HepG2 (cell line): Measurements from ENCODE around the gene MCU. TPM values are rescaled to one million over a fixed set of nuclear protein-coding genes. Genes with fewer than 3 reads are reported as not detected.

Experiments
- ATAC-seq: fragments of 200-7000 bp; cut with Tn5 transposase; 3 replicates; pipeline ENCODE4 v1.9.1; 2020; ENCODE audit warnings: mild to moderate bottlenecking, moderate library complexity
- BruUV-seq: library from RNA; stranded (reverse); fragments of 400-500 nt; replicated peaks from 2 replicates; lab custom pipeline; 2021; lab: Mats Ljungman, UMichigan
- CTCF ChIA-PET: fragments of 300-600 bp; formaldehyde crosslinking; extraction: SDS; loops from one replicate; lab custom pipeline; 2021; ENCODE audit warnings: low total read pairs, inconsistent platforms, low intra/inter-chr PET ratio; lab: Yijun Ruan, JAX
- POLR2A ChIA-PET: fragments of 350-600 bp; sonication (Branson Sonifier 250); formaldehyde crosslinking; loops from one replicate; lab custom pipeline; 2020; ENCODE audit warnings: antibody characterized with exemption, inconsistent platforms; lab: Yijun Ruan, JAX
- DNase-seq: peaks from one replicate; pipeline ENCODE4 v3.0.0-alpha.2; 2015; ENCODE audit warnings: low spot score
- FAIRE-seq: peaks from 3 replicates; lab custom pipeline; 2011; peaks lifted over from hg19 to GRCh38; lab: Jason Lieb, UNC
- H2AFZ ChIP-seq: one replicate; pipeline ENCODE4 v1.6.1; 2011; ENCODE audit warnings: low read length, inconsistent platforms
- H3K27ac ChIP-seq: fragments of 300-600 bp; 3 replicates; pipeline ENCODE4 v1.8.0; 2011; ENCODE audit warnings: mixed run types, mild to moderate bottlenecking, mixed read lengths, low read length, inconsistent platforms; ENCODE audit not compliant: insufficient read depth; ENCODE audit errors: extremely low read length
- H3K27me3 ChIP-seq, 2 experiments: fragments of 200-600 bp in 1 of 2; 2 replicates in 1 of 2; 3 replicates in 1 of 2; pipeline versions ENCODE4 v1.6.0 to v1.8.0; 2011; ENCODE audit warnings: low read length in 2 of 2, mild to moderate bottlenecking in 2 of 2, moderate library complexity in 2 of 2, inconsistent platforms in 1 of 2; ENCODE audit not compliant: insufficient read depth in 2 of 2, control insufficient read depth in 1 of 2
- H3K36me3 ChIP-seq, 2 experiments: fragments of 200-600 bp in 1 of 2; replicated peaks in 1 of 2; 2 replicates in 1 of 2; 3 replicates in 1 of 2; pipeline versions ENCODE4 v1.5.1 to v1.8.0; 2011; ENCODE audit warnings: low read length in 2 of 2, inconsistent platforms in 1 of 2; ENCODE audit not compliant: insufficient read depth in 2 of 2, control insufficient read depth in 1 of 2
- H3K4me1 ChIP-seq: 2 replicates; pipeline ENCODE4 v1.5.1; 2012; ENCODE audit warnings: low read length, inconsistent platforms; ENCODE audit not compliant: insufficient read depth
- H3K4me2 ChIP-seq: 2 replicates; pipeline ENCODE4 v1.6.0; 2011; ENCODE audit warnings: low read depth, low read length, inconsistent platforms
- H3K4me3 ChIP-seq, 3 experiments: fragments of 200-600 bp in 1 of 3; sonication (generic), shearing (Covaris generic) in 1 of 3; replicated peaks in 1 of 3; 2 replicates each; pipeline ENCODE4 v1.5.1; 2011 to 2016; ENCODE audit warnings: low read length in 3 of 3, inconsistent platforms in 2 of 3, low read depth in 2 of 3, mild to moderate bottlenecking in 2 of 3, control low read depth in 1 of 3, mixed read lengths in 1 of 3; ENCODE audit not compliant: insufficient read depth in 1 of 3
- H3K79me2 ChIP-seq: one replicate; pipeline ENCODE4 v1.6.1; 2011; ENCODE audit warnings: low read length, inconsistent platforms; ENCODE audit not compliant: insufficient read depth
- H3K9ac ChIP-seq: 2 replicates; pipeline ENCODE4 v1.6.0; 2011; ENCODE audit warnings: mild to moderate bottlenecking, low read depth, low read length, inconsistent platforms; ENCODE audit not compliant: insufficient read depth
- H3K9me3 ChIP-seq: 2 replicates; pipeline ENCODE4 v1.5.1; 2012; ENCODE audit warnings: mild to moderate bottlenecking, low read length
- H4K20me1 ChIP-seq: 2 replicates; pipeline ENCODE4 v1.6.0; 2011; ENCODE audit warnings: inconsistent platforms, mild to moderate bottlenecking, low read length, moderate library complexity; ENCODE audit not compliant: insufficient read depth
- ATF3 ChIP-seq: sonication (generic); formaldehyde crosslinking; IDR thresholded peaks from 2 replicates; pipeline ENCODE4 v1.4.0; 2020; ENCODE audit warnings: missing genetic modification reagents
- FOXC1 ChIP-seq: sonication (generic); formaldehyde crosslinking; IDR thresholded peaks from 2 replicates; pipeline ENCODE4 v1.8.0; 2022; ENCODE audit warnings: mild to moderate bottlenecking, missing genetic modification reagents, borderline replicate concordance
- KLF15 ChIP-seq: sonication (generic); formaldehyde crosslinking; IDR thresholded peaks from 2 replicates; pipeline ENCODE4 v1.8.1; 2023; ENCODE audit warnings: borderline replicate concordance, mild to moderate bottlenecking, inconsistent platforms, missing genetic modification reagents, mixed read lengths
- STAT6 ChIP-seq: sonication (generic); formaldehyde crosslinking; IDR thresholded peaks from 2 replicates; pipeline ENCODE4 v1.4.0; 2020; ENCODE audit warnings: missing genetic modification reagents, mild to moderate bottlenecking, borderline replicate concordance
- ZIK1 ChIP-seq: sonication (generic); formaldehyde crosslinking; IDR thresholded peaks from 2 replicates; pipeline ENCODE4 v1.5.0; 2020; ENCODE audit warnings: mild to moderate bottlenecking, low read depth, missing genetic modification reagents, borderline replicate concordance
- ZNF235 ChIP-seq: sonication (generic); formaldehyde crosslinking; IDR thresholded peaks from 2 replicates; pipeline ENCODE4 v1.8.1; 2023; ENCODE audit warnings: mild to moderate bottlenecking, missing genetic modification reagents, borderline replicate concordance
- ZNF331 ChIP-seq: sonication (generic); formaldehyde crosslinking; IDR thresholded peaks from 2 replicates; pipeline ENCODE4 v1.4.0; 2020; ENCODE audit warnings: missing genetic modification reagents
- ZNF34 ChIP-seq: sonication (generic); formaldehyde crosslinking; IDR thresholded peaks from 2 replicates; pipeline ENCODE4 v1.4.0; 2020; ENCODE audit warnings: mild to moderate bottlenecking, missing genetic modification reagents, borderline replicate concordance
- ZNF615 ChIP-seq: sonication (generic); formaldehyde crosslinking; IDR thresholded peaks from 2 replicates; pipeline ENCODE4 v1.5.0; 2020; ENCODE audit warnings: mild to moderate bottlenecking, missing genetic modification reagents, borderline replicate concordance
- WGBS: methylation state at CpG from one replicate; pipeline ENCODE4 v1.1.6; 2017; ENCODE audit warnings: low lambda C conversion rate; 5-methylcytosine and 5-hydroxymethylcytosine counted together
- in situ Hi-C: cut with HindIII; loops from 2 replicates; pipeline ENCODE4 v1.10.0; 2017; ENCODE audit warnings: low pct_unique_long_range_greater_than_20kb; ENCODE audit not compliant: extremely low pct_ligation_motif_present
- intact Hi-C: fragments of 100-400 bp; cut with micrococcal nuclease; formaldehyde crosslinking; loops from one replicate; pipeline ENCODE4 v1.10.0; 2022; ENCODE audit not compliant: unreplicated experiment
- polyA plus RNA-seq, 8 experiments: library from polyadenylated mRNA; depleted of rRNA in 3 of 8; stranded (reverse) in 7 of 8; unstranded in 1 of 8; fragments of >200 nt; fragmentation: Illumina TruSeq in 4 of 8; extraction: Trizol in 4 of 8; gene quantifications; 2 replicates each; pipeline versions ENCODE4 v1.2.1 to v1.2.3, GENCODE V29; 2011 to 2016; ENCODE audit warnings: low read depth in 4 of 8, missing spikeins in 1 of 8, mixed read lengths in 1 of 8; ENCODE audit not compliant: insufficient read depth in 1 of 8
- total RNA-seq, 5 experiments: library from RNA; depleted of rRNA; stranded (reverse); fragments of >200 nt; fragmentation: Illumina TruSeq; extraction: Trizol; gene quantifications; 2 replicates each; pipeline ENCODE4 v1.2.3, GENCODE V29; 2016; ENCODE audit warnings: low read depth in 1 of 5

Gene MCU
- total and polyA plus RNA-seq, 2 of the 13 experiments (the other 11 are each of a cell fraction or from before 2014, with no cell fraction given), result 25.9 to 64.5 TPM

- CTCF ChIA-PET, result no interaction called here
- no peak overlapping the region for H3K27ac ChIP-seq
- DNase-seq (no peak), ATAC-seq (no peak)
- no peak for TF ChIP-seq ZNF235 (CRISPR knock-in tag)
- no peak for TF ChIP-seq ZNF34 (CRISPR knock-in tag)
- TF ChIP-seq, all 625 proteins: peak for 0
- intact Hi-C loops, result no loop called here
- Histone ChIP-seq H3K4me3 (no peak overlapping the region), H3K9ac (no peak overlapping the region), H3K4me1 (peaks cover 22% of the 10 kb centered on the region), H2AFZ (no peak overlapping the region), H3K4me2 (no peak overlapping the region), H4K20me1 (no peaks in the 10 kb centered on the region), H3K79me2 (peaks cover 7% of the 10 kb centered on the region), H3K27me3 (no peaks in the 10 kb centered on the region), H3K9me3 (no peaks in the 10 kb centered on the region), H3K36me3 (no peaks in the 10 kb centered on the region)
- 94% methylated on average over 5 of the region's 5 CpGs for WGBS
- no peak for FAIRE-seq
- in situ Hi-C loops, result no loop called here
- no TSS peak for BruUV-seq
- POLR2A ChIA-PET, result no interaction called here
Measured at GRCh38 chr10:72742797-72743196, 50.9 kb downstream of the MCU start.

- intact Hi-C loops, result no loop called here
- FAIRE-seq (no peak), ATAC-seq (no peak), DNase-seq (no peak)
- ChIA-PET POLR2A (no interaction called here), CTCF (no interaction called here)
- WGBS, result 94% methylated on average over 3 of the region's 3 CpGs
- Histone ChIP-seq H2AFZ (no peak overlapping the region), H3K79me2 (peaks cover 4% of the 10 kb centered on the region), H3K4me1 (peaks cover 11% of the 10 kb centered on the region; the same call in 1 of the 2 replicates), H4K20me1 (no peaks in the 10 kb centered on the region), H3K36me3 (no peaks in the 10 kb centered on the region), H3K27ac (no peak overlapping the region), H3K9ac (no peak overlapping the region), H3K4me2 (no peak overlapping the region), H3K4me3 (no peak overlapping the region), H3K9me3 (no peaks in the 10 kb centered on the region), H3K27me3 (no peaks in the 10 kb centered on the region)
- BruUV-seq, result no TSS peak
- TF ChIP-seq ZNF615 (CRISPR knock-in tag) (no peak), ZIK1 (CRISPR knock-in tag) (no peak), STAT6 (no peak), FOXC1 (CRISPR knock-in tag) (no peak), ZNF331 (CRISPR knock-in tag) (no peak), ATF3 (no peak), KLF15 (CRISPR knock-in tag) (no peak)
- in situ Hi-C loops, result no loop called here
Measured at GRCh38 chr10:72744566-72744965, 52.6 kb downstream of the MCU start.
